IMR-90 (cell line): ENCODE measurements around the gene VPS50. TPM values are rescaled to one million over a fixed set of nuclear protein-coding genes. Genes with fewer than 3 reads are reported as not detected.

Experiments used
- ATAC-seq: fragments of 200-7000 bp; cut with Tn5 transposase; 2 replicates; pipeline ENCODE4 v1.9.1; 2020; ENCODE audit warnings: low read depth, mild to moderate bottlenecking, moderate library complexity
- BruUV-seq: library from RNA; stranded (reverse); fragments of 400-500 nt; replicated peaks from 2 replicates; lab custom pipeline; 2021; lab: Mats Ljungman, UMichigan
- CTCF ChIA-PET: fragments of 300-600 bp; formaldehyde crosslinking; extraction: SDS; loops from one replicate; lab custom pipeline; 2021; ENCODE audit warnings: antibody characterized with exemption; lab: Yijun Ruan, JAX
- POLR2A ChIA-PET: fragments of 300-600 bp; sonication (Branson Sonifier 250); formaldehyde crosslinking; loops from one replicate; lab custom pipeline; 2022; ENCODE audit warnings: antibody characterized with exemption; ENCODE audit not compliant: unreplicated experiment; lab: Charles Lee
- DNase-seq: peaks from one replicate; pipeline ENCODE4 v3.0.0; 2013
- H2AFZ ChIP-seq: replicated peaks from 2 replicates; pipeline ENCODE3; 2013; ENCODE audit warnings: low read length, mild to moderate bottlenecking; ENCODE audit not compliant: poor library complexity
- H2AK5ac ChIP-seq: 2 replicates; pipeline ENCODE4 v1.6.1; 2013; ENCODE audit warnings: low read depth, low read length, inconsistent platforms
- H2AK9ac ChIP-seq: replicated peaks from 2 replicates; pipeline ENCODE3; 2013; ENCODE audit warnings: mild to moderate bottlenecking, low read depth, low read length, moderate library complexity; ENCODE audit not compliant: poor library complexity
- H2BK120ac ChIP-seq: 2 replicates; pipeline ENCODE4 v1.6.1; 2013; ENCODE audit warnings: low read depth, low read length, inconsistent platforms
- H2BK15ac ChIP-seq: 3 replicates; pipeline ENCODE4 v1.6.1; 2013; ENCODE audit warnings: low read depth, low read length, inconsistent platforms
- H2BK20ac ChIP-seq: 2 replicates; pipeline ENCODE4 v1.6.1; 2013; ENCODE audit warnings: low read depth, mild to moderate bottlenecking, inconsistent platforms, low read length, moderate library complexity
- H2BK5ac ChIP-seq: 2 replicates; pipeline ENCODE4 v1.6.1; 2013; ENCODE audit warnings: mild to moderate bottlenecking, low read depth, low read length, inconsistent platforms; ENCODE audit not compliant: poor library complexity, severe bottlenecking
- H3K14ac ChIP-seq: replicated peaks from 2 replicates; pipeline ENCODE4 v1.6.1; 2013; ENCODE audit warnings: low read depth, low read length, inconsistent platforms
- H3K18ac ChIP-seq: 2 replicates; pipeline ENCODE4 v1.6.1; 2013; ENCODE audit warnings: low read depth, low read length, control low read depth
- H3K23ac ChIP-seq: 2 replicates; pipeline ENCODE4 v1.6.1; 2013; ENCODE audit warnings: low read depth, low read length, inconsistent platforms
- H3K27ac ChIP-seq: 2 replicates; pipeline ENCODE4 v1.5.1; 2013; ENCODE audit warnings: mild to moderate bottlenecking, control low read depth, low read length; ENCODE audit not compliant: insufficient read depth
- H3K27me3 ChIP-seq: 2 replicates; pipeline ENCODE4 v1.6.1; 2013; ENCODE audit warnings: low read length; ENCODE audit not compliant: control insufficient read depth, insufficient read depth
- H3K36me3 ChIP-seq: 2 replicates; pipeline ENCODE4 v1.6.1; 2013; ENCODE audit warnings: low read length, mixed read lengths; ENCODE audit not compliant: control insufficient read depth, insufficient read depth
- H3K4ac ChIP-seq: 2 replicates; pipeline ENCODE4 v1.6.1; 2013; ENCODE audit warnings: low read depth, low read length, inconsistent platforms
- H3K4me1 ChIP-seq: 2 replicates; pipeline ENCODE4 v1.6.1; 2013; ENCODE audit warnings: low read length, mixed read lengths; ENCODE audit not compliant: control insufficient read depth, insufficient read depth
- H3K4me2 ChIP-seq: 2 replicates; pipeline ENCODE4 v1.6.1; 2013; ENCODE audit warnings: low read depth, mild to moderate bottlenecking, control low read depth, low read length, moderate library complexity
- H3K4me3 ChIP-seq: 2 replicates; pipeline ENCODE4 v1.5.1; 2013; ENCODE audit warnings: low read depth, mild to moderate bottlenecking, control low read depth, low read length, moderate library complexity; ENCODE audit not compliant: insufficient read depth
- H3K56ac ChIP-seq: 2 replicates; pipeline ENCODE4 v1.6.1; 2013; ENCODE audit warnings: low read length, inconsistent platforms; ENCODE audit not compliant: insufficient read depth; ENCODE audit errors: extremely low read depth
- H3K79me1 ChIP-seq, 2 experiments: 2 replicates each; pipeline ENCODE4 v1.6.1; 2013; ENCODE audit warnings: low read length in 2 of 2, inconsistent platforms in 1 of 2, low read depth in 1 of 2
- H3K9ac ChIP-seq: 2 replicates; pipeline ENCODE4 v1.6.1; 2013; ENCODE audit warnings: low read depth, low read length, control low read depth
- H3K9me1 ChIP-seq: 2 replicates; pipeline ENCODE4 v1.6.1; 2013; ENCODE audit warnings: low read length, inconsistent platforms; ENCODE audit not compliant: insufficient read depth
- H3K9me3 ChIP-seq: 2 replicates; pipeline ENCODE4 v1.6.1; 2013; ENCODE audit warnings: low read length; ENCODE audit not compliant: control insufficient read depth, insufficient read depth
- H4K20me1 ChIP-seq: 2 replicates; pipeline ENCODE4 v1.6.1; 2013; ENCODE audit warnings: low read length, inconsistent platforms; ENCODE audit not compliant: insufficient read depth
- H4K5ac ChIP-seq: 2 replicates; pipeline ENCODE4 v1.6.1; 2013; ENCODE audit warnings: mild to moderate bottlenecking, low read depth, low read length, control low read depth
- H4K8ac ChIP-seq, 2 experiments: 2 replicates each; pipeline ENCODE4 v1.6.1; 2013; ENCODE audit warnings: low read depth in 2 of 2, low read length in 2 of 2, control low read depth in 1 of 2, inconsistent platforms in 1 of 2
- H4K91ac ChIP-seq: 2 replicates; pipeline ENCODE4 v1.6.1; 2013; ENCODE audit warnings: low read depth, low read length, inconsistent platforms; ENCODE audit not compliant: insufficient read depth
- BHLHE40 ChIP-seq: fragments of 150-350 bp; IDR thresholded peaks from 2 replicates; pipeline ENCODE4 v1.6.1; 2016; ENCODE audit warnings: mild to moderate bottlenecking, low read depth, low read length
- CHD1 ChIP-seq: IDR thresholded peaks from 2 replicates; pipeline ENCODE4 v1.6.1; 2012; ENCODE audit warnings: low read depth, low read length, improper control_type of control experiment
- FOS ChIP-seq: fragments of 150-350 bp; IDR thresholded peaks from 2 replicates; pipeline ENCODE4 v1.6.1; 2016; ENCODE audit warnings: low read depth, low read length
- MAFK ChIP-seq: IDR thresholded peaks from 2 replicates; pipeline ENCODE4 v1.6.1; 2012; ENCODE audit warnings: low read depth, low read length, improper control_type of control experiment
- MAZ ChIP-seq: IDR thresholded peaks from 2 replicates; pipeline ENCODE4 v1.6.1; 2012; ENCODE audit warnings: low read depth, mild to moderate bottlenecking, low read length, improper control_type of control experiment, moderate library complexity, borderline replicate concordance
- MXI1 ChIP-seq: IDR thresholded peaks from 2 replicates; pipeline ENCODE4 v1.6.1; 2012; ENCODE audit warnings: low read depth, mild to moderate bottlenecking, low read length, moderate library complexity, borderline replicate concordance
- NFE2L2 ChIP-seq: fragments of 150-350 bp; IDR thresholded peaks from 2 replicates; pipeline ENCODE4 v1.6.1; 2016; ENCODE audit warnings: low read depth, mild to moderate bottlenecking, low read length
- POLR2A ChIP-seq: IDR thresholded peaks from 2 replicates; pipeline ENCODE4 v1.6.1; 2012; ENCODE audit warnings: mild to moderate bottlenecking, low read depth, low read length
- RAD21 ChIP-seq: IDR thresholded peaks from 2 replicates; pipeline ENCODE4 v1.6.1; 2012; ENCODE audit warnings: low read length, improper control_type of control experiment
- RCOR1 ChIP-seq: IDR thresholded peaks from 2 replicates; pipeline ENCODE4 v1.6.1; 2012; ENCODE audit warnings: mild to moderate bottlenecking, low read length, improper control_type of control experiment; ENCODE audit not compliant: insufficient replicate concordance
- SMC3 ChIP-seq: fragments of 150-350 bp; IDR thresholded peaks from 2 replicates; pipeline ENCODE4 v1.6.1; 2016; ENCODE audit warnings: low read depth, mild to moderate bottlenecking, antibody characterized with exemption, low read length, moderate library complexity
- WGBS, 2 experiments: methylation state at CpG; one replicate each; pipeline versions ENCODE4 v1.1.5 to v1.1.7; 2013; ENCODE audit warnings: missing lambda C conversion rate in 2 of 2; ENCODE audit not compliant: insufficient read length in 1 of 2; ENCODE audit errors: extremely low coverage in 2 of 2; 5-methylcytosine and 5-hydroxymethylcytosine counted together
- dilution Hi-C: fragments of 300-500 bp; cut with HindIII; formaldehyde crosslinking; loops from one replicate; pipeline ENCODE4 v1.14.3; 2018; ENCODE audit warnings: low sequenced_read_pairs; ENCODE audit not compliant: unreplicated experiment
- in situ Hi-C: fragments of 300-500 bp; cut with MboI; formaldehyde crosslinking; loops from 3 replicates; pipeline ENCODE4 v1.14.3; 2019; ENCODE audit warnings: low sequenced_read_pairs, inconsistent platforms, mixed read lengths
- intact Hi-C: fragments of 100-400 bp; cut with micrococcal nuclease; formaldehyde crosslinking; loops from 2 replicates; pipeline ENCODE4 v1.10.0; 2022
- polyA plus RNA-seq, 3 experiments: library from polyadenylated mRNA; depleted of rRNA; stranded (reverse); fragments of >200 nt; gene quantifications; 2 replicates each; pipeline ENCODE4 v1.2.3, GENCODE V29; 2012; ENCODE audit warnings: low replicate concordance in 1 of 3
- total RNA-seq: library from RNA; depleted of rRNA; stranded (reverse); fragments of >200 nt; gene quantifications from 2 replicates; pipeline ENCODE4 v1.2.3, GENCODE V29; 2012
- TF ChIP-seq, protein P1 (sequence below): fragments of 150-350 bp; IDR thresholded peaks from 2 replicates; pipeline ENCODE4 v1.6.1; 2016; ENCODE audit warnings: low read depth, mild to moderate bottlenecking, low read length, moderate library complexity, borderline replicate concordance
- TF ChIP-seq, protein P2 (sequence below): conservative IDR thresholded peaks from 2 replicates; pipeline ENCODE4 v1.5.1; 2012; ENCODE audit warnings: mild to moderate bottlenecking, low read depth, low read length, improper control_type of control experiment
- TF ChIP-seq, protein P3 (sequence below): fragments of 150-350 bp; IDR thresholded peaks from 2 replicates; pipeline ENCODE4 v1.6.1; 2017; ENCODE audit warnings: mild to moderate bottlenecking, antibody characterized with exemption, low read length, low read depth

The VPS50 gene
- total and polyA plus RNA-seq, 2 of the 4 experiments (the other 2 are of a cell fraction), result 7.1 to 22.0 TPM

DNA sequence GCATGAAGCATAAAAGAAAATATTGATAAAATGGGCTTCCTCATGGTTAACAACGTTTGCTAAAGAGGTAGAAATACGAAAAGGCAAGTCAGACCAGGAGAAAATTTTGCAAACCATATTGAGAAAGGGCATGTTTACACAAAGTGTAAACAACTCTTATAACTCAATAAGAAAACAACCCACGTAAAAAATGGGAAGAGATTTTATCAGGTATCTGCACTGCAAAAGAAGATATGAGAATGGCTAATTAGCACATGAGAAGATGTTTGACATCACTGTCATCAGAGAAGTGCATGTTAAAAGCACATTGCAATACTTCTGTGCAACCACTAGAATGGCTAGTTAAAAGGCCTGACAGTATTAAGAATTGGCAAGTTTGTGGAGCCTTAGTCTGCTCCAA lies 99.5 kb downstream of the VPS50 start (continued):
- TF ChIP-seq MAZ (no peak), CHD1 (no peak), FOS (no peak)

- BruUV-seq, result no TSS peak
- no peak overlapping the region for H2AK9ac ChIP-seq
- no peak overlapping the region for H2BK5ac ChIP-seq
- DNase-seq (no peak), ATAC-seq (no peak)
- no peak overlapping the region for H4K5ac ChIP-seq
- no peak overlapping the region for H3K4ac ChIP-seq
- POLR2A ChIA-PET, result no interaction called here
- H3K9me3 ChIP-seq, result no peaks in the 10 kb centered on the region
- no peak overlapping the region for H3K23ac ChIP-seq
- CTCF ChIA-PET, result interaction anchor here (1.0 kb wide), 1 partner anchor 20 kb away, joined by 3 read pairs; no protein-coding TSS in a partner anchor
- no CpG with 5 or more reads among the region's 2 CpGs for WGBS, 2 experiments
- no peak overlapping the region for H2BK20ac ChIP-seq
- no peak overlapping the region; the same call in 1 of the 2 replicates for H4K91ac ChIP-seq
- no peaks in the 10 kb centered on the region; a peak in 1 of 4 replicates for H3K79me1 ChIP-seq
- H2BK15ac ChIP-seq, result 0 out of 3 replicates have a peak overlapping the region, but pooled peaks have one; percentile 40
- H3K27ac ChIP-seq, result no peak overlapping the region
- H3K9ac ChIP-seq, result no peak overlapping the region
- H3K9me1 ChIP-seq, result no peaks in the 10 kb centered on the region
- H3K56ac ChIP-seq, result no peak overlapping the region
- no peaks in the 10 kb centered on the region for H3K36me3 ChIP-seq
- intact Hi-C loops, result no loop called here
- no peaks in the 10 kb centered on the region for H3K27me3 ChIP-seq
- dilution Hi-C loops, result no loop called here
- in situ Hi-C loops, result no loop called here
- no peak overlapping the region for H2AFZ ChIP-seq
- no peak overlapping the region for H4K8ac ChIP-seq
- no peak overlapping the region for H3K14ac ChIP-seq
- no peak overlapping the region for H3K4me3 ChIP-seq
- H4K20me1 ChIP-seq, result no peaks in the 10 kb centered on the region
- H3K4me2 ChIP-seq, result no peak overlapping the region
- H3K4me1 ChIP-seq, result peaks cover 7% of the 10 kb centered on the region; the same call in 1 of the 2 replicates
- no peak overlapping the region for H2BK120ac ChIP-seq
- H2AK5ac ChIP-seq, result no peak overlapping the region
- no peak overlapping the region for H3K18ac ChIP-seq
- TF ChIP-seq RAD21 (no peak), BHLHE40 (no peak), MAFK (no peak), MXI1 (no peak), POLR2A (no peak), NFE2L2 (no peak), SMC3 (no peak), RCOR1 (no peak), MAZ (no peak), FOS (no peak)
- TF ChIP-seq, protein P1, sequence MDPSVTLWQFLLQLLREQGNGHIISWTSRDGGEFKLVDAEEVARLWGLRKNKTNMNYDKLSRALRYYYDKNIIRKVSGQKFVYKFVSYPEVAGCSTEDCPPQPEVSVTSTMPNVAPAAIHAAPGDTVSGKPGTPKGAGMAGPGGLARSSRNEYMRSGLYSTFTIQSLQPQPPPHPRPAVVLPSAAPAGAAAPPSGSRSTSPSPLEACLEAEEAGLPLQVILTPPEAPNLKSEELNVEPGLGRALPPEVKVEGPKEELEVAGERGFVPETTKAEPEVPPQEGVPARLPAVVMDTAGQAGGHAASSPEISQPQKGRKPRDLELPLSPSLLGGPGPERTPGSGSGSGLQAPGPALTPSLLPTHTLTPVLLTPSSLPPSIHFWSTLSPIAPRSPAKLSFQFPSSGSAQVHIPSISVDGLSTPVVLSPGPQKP, result no peak
- TF ChIP-seq, protein P2, sequence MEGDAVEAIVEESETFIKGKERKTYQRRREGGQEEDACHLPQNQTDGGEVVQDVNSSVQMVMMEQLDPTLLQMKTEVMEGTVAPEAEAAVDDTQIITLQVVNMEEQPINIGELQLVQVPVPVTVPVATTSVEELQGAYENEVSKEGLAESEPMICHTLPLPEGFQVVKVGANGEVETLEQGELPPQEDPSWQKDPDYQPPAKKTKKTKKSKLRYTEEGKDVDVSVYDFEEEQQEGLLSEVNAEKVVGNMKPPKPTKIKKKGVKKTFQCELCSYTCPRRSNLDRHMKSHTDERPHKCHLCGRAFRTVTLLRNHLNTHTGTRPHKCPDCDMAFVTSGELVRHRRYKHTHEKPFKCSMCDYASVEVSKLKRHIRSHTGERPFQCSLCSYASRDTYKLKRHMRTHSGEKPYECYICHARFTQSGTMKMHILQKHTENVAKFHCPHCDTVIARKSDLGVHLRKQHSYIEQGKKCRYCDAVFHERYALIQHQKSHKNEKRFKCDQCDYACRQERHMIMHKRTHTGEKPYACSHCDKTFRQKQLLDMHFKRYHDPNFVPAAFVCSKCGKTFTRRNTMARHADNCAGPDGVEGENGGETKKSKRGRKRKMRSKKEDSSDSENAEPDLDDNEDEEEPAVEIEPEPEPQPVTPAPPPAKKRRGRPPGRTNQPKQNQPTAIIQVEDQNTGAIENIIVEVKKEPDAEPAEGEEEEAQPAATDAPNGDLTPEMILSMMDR, result no peak
- TF ChIP-seq, protein P3, sequence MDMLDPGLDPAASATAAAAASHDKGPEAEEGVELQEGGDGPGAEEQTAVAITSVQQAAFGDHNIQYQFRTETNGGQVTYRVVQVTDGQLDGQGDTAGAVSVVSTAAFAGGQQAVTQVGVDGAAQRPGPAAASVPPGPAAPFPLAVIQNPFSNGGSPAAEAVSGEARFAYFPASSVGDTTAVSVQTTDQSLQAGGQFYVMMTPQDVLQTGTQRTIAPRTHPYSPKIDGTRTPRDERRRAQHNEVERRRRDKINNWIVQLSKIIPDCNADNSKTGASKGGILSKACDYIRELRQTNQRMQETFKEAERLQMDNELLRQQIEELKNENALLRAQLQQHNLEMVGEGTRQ, result no peak
Observed at GRCh38 chr7:93332172-93332571, 100.0 kb downstream of the VPS50 start.
